WERI-Rb-1 (cell line): ENCODE results near the gene MACROD2.
"Not testable (repeated sequence)": the region's sequence is repeated elsewhere in the genome, so short reads cannot be mapped to it uniquely, and the experiment has no call there.

ENCODE experiments used
- DNase-seq: peaks from one replicate; pipeline ENCODE4 v3.0.0-alpha.2; 2020
- H3K27ac ChIP-seq: fragments of 250-450 bp; sonication (Bioruptor Pico); 2 replicates; pipeline ENCODE4 v1.5.1; 2020; ENCODE audit warnings: mild to moderate bottlenecking, moderate library complexity
- H3K27me3 ChIP-seq: fragments of 250-450 bp; sonication (Bioruptor Pico); 2 replicates; pipeline ENCODE4 v1.5.1; 2021; ENCODE audit warnings: mild to moderate bottlenecking, low read depth, moderate library complexity; ENCODE audit not compliant: insufficient read depth, severe bottlenecking
- H3K36me3 ChIP-seq: fragments of 250-450 bp; sonication (Bioruptor Pico); 2 replicates; pipeline ENCODE4 v1.5.1; 2020; ENCODE audit warnings: mild to moderate bottlenecking, moderate library complexity
- H3K4me3 ChIP-seq: 2 replicates; pipeline ENCODE4 v1.5.1; 2011; ENCODE audit warnings: low read depth, mild to moderate bottlenecking, control low read depth, low read length
- H3K9me3 ChIP-seq: fragments of 250-450 bp; sonication (Bioruptor Pico); 2 replicates; pipeline ENCODE4 v1.5.1; 2021; ENCODE audit warnings: mild to moderate bottlenecking, moderate library complexity; ENCODE audit not compliant: severe bottlenecking
- TF ChIP-seq, protein P1 (sequence below): IDR thresholded peaks from 2 replicates; pipeline ENCODE4 v1.5.1; 2011; ENCODE audit warnings: low read depth, mild to moderate bottlenecking, control low read depth, inconsistent platforms, low read length

Gene MACROD2

DNA sequence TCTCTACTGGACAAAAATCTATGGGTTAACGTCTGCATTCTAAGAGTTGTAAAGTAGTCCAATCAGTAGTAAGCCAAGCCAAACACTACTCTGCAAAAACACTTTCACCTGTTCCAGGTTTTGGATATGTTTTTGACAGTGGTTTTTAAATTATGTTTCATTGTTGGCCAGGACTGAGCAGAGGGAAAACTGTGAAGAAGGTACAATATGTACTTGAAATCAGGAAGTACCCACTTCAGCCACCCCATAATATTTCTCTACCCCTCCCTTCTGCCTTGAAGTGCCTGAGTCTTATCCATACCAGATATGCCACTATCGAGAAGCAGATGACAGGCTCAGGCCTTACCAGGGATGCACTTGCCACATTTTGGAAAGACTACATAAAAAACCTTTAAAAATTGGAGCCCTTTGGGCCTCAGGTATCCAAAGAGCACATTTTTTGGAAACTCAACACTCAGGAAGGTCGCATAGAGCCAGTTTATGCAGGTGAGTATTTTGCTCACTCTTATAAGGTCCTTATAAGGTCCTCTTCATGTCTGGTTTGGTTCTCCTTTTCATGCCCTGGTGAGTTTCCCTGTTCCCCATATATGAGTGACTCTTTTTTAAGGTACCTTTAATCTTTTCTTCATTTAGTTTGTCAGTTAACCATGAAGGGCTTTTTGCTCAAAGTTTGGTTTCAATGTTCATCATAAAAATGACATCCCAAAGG, 1201.4 kb downstream of the MACROD2 start:
- no peak overlapping the region for H3K4me3 ChIP-seq
- H3K27ac ChIP-seq = no peak overlapping the region
- no peaks in the 10 kb centered on the region for H3K9me3 ChIP-seq
- no peak for DNase-seq
- H3K27me3 ChIP-seq = no peaks in the 10 kb centered on the region
- TF ChIP-seq, protein P1, sequence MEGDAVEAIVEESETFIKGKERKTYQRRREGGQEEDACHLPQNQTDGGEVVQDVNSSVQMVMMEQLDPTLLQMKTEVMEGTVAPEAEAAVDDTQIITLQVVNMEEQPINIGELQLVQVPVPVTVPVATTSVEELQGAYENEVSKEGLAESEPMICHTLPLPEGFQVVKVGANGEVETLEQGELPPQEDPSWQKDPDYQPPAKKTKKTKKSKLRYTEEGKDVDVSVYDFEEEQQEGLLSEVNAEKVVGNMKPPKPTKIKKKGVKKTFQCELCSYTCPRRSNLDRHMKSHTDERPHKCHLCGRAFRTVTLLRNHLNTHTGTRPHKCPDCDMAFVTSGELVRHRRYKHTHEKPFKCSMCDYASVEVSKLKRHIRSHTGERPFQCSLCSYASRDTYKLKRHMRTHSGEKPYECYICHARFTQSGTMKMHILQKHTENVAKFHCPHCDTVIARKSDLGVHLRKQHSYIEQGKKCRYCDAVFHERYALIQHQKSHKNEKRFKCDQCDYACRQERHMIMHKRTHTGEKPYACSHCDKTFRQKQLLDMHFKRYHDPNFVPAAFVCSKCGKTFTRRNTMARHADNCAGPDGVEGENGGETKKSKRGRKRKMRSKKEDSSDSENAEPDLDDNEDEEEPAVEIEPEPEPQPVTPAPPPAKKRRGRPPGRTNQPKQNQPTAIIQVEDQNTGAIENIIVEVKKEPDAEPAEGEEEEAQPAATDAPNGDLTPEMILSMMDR = no peak
- H3K36me3 ChIP-seq = no peaks in the 10 kb centered on the region

DNA sequence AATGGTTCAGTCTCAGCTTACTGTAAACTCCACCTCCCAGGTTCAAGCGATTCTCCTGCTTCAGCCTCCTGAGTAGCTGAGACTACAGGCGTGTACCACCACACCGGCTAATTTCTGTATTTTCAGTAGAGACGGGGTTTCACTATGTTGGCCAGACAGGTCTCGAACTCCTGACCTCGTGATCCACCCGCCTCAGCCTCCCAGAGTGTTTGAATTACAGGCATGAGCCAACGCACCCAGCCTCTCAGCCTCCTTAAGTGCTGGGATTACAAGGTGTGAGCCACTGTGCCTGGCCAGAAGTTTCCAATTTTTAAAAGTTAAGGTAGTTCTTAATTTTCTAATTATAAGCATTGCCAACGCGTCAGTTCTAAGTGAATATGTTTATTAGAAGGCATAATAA, 1202.7 kb downstream of the MACROD2 start:
- not testable (repeated sequence) for H3K9me3 ChIP-seq, H3K27me3 ChIP-seq, H3K36me3 ChIP-seq, H3K4me3 ChIP-seq, DNase-seq, H3K27ac ChIP-seq

DNA sequence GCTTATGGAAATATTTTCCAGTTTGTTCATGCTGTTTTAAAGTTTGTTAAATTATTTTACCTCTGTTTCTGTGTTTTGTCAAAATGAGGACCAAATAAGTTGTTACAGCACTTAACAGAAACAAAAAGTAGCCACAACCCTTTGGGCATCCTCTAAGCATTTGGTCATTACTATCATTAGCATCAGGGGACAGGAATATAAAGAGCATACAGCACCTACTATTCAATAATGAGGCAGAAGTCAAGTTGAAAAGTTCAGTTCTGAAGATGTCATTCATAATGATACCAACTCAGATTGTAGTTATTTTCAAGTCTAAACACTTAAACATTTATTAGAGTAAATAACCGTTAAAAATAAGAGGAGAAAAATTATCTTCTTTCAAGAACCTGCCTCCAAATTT, 1204.4 kb downstream of the MACROD2 start:
- Histone ChIP-seq H3K4me3 (no peak overlapping the region), H3K27ac (no peak overlapping the region), H3K27me3 (no peaks in the 10 kb centered on the region), H3K9me3 (no peaks in the 10 kb centered on the region), H3K36me3 (no peaks in the 10 kb centered on the region)
- TF ChIP-seq, protein P1 = no peak
- DNase-seq = no peak

DNA sequence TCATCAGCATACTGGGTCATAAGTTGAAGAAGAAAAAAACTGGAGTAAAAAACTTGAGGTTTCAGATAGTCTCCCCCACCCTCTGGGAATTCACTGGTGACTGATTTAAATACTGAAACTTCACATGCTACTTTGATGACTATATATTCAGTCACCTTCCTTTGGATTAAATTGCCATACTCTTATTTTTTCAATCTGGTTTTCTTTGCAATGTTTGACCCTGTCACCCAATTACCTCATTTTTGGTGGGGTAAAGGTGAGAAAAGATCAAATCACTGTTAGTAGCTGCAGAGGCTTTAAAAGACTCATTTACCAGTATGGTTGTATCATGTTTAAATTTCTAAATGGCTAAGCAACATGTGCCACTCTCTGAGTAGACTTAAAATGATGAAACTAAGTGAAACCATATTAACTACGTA, 1204.8 kb downstream of the MACROD2 start:
- no peak overlapping the region for H3K4me3 ChIP-seq
- DNase-seq = no peak
- H3K27me3 ChIP-seq = no peaks in the 10 kb centered on the region
- no peaks in the 10 kb centered on the region for H3K9me3 ChIP-seq
- no peak overlapping the region for H3K27ac ChIP-seq
- TF ChIP-seq, protein P1 = no peak
- H3K36me3 ChIP-seq = no peaks in the 10 kb centered on the region

DNA sequence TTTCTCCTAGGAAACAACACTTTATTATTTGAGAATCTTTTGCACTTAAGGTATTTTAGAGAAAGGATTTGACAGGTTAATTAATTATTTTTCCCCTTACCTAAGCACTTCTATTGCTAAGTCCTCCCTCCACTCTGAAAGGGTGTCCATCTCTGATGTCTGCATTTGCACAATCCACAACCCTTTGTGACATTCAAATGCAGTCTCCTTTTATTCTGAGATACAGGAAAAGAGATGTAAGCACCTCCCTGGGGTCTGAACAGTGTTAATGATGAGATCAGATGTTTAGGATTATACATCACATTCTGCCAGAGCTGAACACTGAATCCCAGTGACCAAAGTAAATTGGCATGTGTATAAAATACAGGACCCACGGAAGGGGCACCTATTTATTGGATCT, 1206.3 kb downstream of the MACROD2 start:
- no peak overlapping the region for H3K4me3 ChIP-seq
- H3K36me3 ChIP-seq = no peaks in the 10 kb centered on the region
- TF ChIP-seq, protein P1 = no peak
- H3K27me3 ChIP-seq = no peaks in the 10 kb centered on the region
- H3K27ac ChIP-seq = no peak overlapping the region
- no peak for DNase-seq
- no peaks in the 10 kb centered on the region for H3K9me3 ChIP-seq

DNA sequence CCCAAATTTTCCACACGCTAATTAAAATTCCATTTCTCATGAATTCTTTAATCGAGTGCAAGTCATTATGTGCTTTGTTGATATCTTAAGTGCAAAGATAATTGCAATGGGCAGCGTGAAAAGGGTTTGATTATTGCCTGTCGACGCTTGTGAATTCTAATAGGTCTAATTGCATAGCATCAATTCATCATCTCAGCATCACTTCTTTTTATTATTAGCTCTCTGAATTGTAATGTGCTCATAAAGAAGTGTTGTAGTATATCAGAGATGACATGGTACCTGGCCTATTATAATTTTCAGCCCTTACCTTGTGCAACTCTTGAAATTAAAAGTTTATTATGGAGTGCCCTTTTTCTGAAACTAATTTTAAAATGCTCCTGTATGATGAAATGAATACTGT, 1208.9 kb downstream of the MACROD2 start:
- H3K36me3 ChIP-seq = no peaks in the 10 kb centered on the region
- H3K27me3 ChIP-seq = no peaks in the 10 kb centered on the region
- TF ChIP-seq, protein P1 = no peak
- H3K27ac ChIP-seq = no peak overlapping the region
- H3K9me3 ChIP-seq = no peaks in the 10 kb centered on the region
- H3K4me3 ChIP-seq = no peak overlapping the region
- no peak for DNase-seq
